WTC11 (cell line): ENCODE results near the gene CCDC149. TPM values are rescaled to one million over a fixed set of nuclear protein-coding genes. Genes with fewer than 3 reads are reported as not detected.

Experiments used
- ATAC-seq: fragments of 200-7000 bp; cut with Tn5 transposase; 2 replicates; pipeline ENCODE4 v1.10.0; 2021; ENCODE audit warnings: mild to moderate bottlenecking, moderate library complexity
- CTCF ChIA-PET: fragments of 300-600 bp; sonication (Branson Sonifier 250); formaldehyde crosslinking; loops from one replicate; lab custom pipeline; 2021; ENCODE audit warnings: antibody characterized with exemption; lab: Charles Lee
- POLR2A ChIA-PET: fragments of 350-600 bp; sonication (Branson Sonifier 250); formaldehyde crosslinking; loops from one replicate; lab custom pipeline; 2021; ENCODE audit warnings: antibody characterized with exemption; lab: Charles Lee
- DNase-seq: peaks from one replicate; pipeline ENCODE4 v3.0.0; 2021; ENCODE audit warnings: low spot score
- H3K27ac Mint-ChIP-seq: 2 replicates; pipeline ENCODE4 v1.8.0; 2021; ENCODE audit warnings: mixed read lengths
- H3K27me3 Mint-ChIP-seq: 2 replicates; pipeline ENCODE4 v1.8.0; 2021; ENCODE audit warnings: low read depth, mild to moderate bottlenecking, moderate library complexity, mixed read lengths
- H3K36me3 Mint-ChIP-seq: 2 replicates; pipeline ENCODE4 v1.8.0; 2021; ENCODE audit warnings: mixed read lengths
- H3K4me1 Mint-ChIP-seq: 2 replicates; pipeline ENCODE4 v1.8.0; 2022; ENCODE audit warnings: mixed read lengths
- H3K4me3 Mint-ChIP-seq: 2 replicates; pipeline ENCODE4 v1.8.0; 2021; ENCODE audit warnings: mild to moderate bottlenecking, moderate library complexity, mixed read lengths
- H3K9me3 Mint-ChIP-seq: 2 replicates; pipeline ENCODE4 v1.8.0; 2021; ENCODE audit warnings: mixed read lengths
- ATF1 ChIP-seq: sonication (generic); formaldehyde crosslinking; IDR thresholded peaks from 2 replicates; pipeline ENCODE4 v1.8.1; 2023; ENCODE audit warnings: mild to moderate bottlenecking, moderate library complexity, missing genetic modification reagents
- EMX1 ChIP-seq: fragments of 250-450 bp; sonication (Bioruptor Pico); IDR thresholded peaks from 2 replicates; pipeline ENCODE4 v1.8.0; 2021; ENCODE audit warnings: mild to moderate bottlenecking
- FOXP1 ChIP-seq: sonication (generic); formaldehyde crosslinking; IDR thresholded peaks from 2 replicates; pipeline ENCODE4 v1.8.0; 2022; ENCODE audit warnings: missing genetic modification reagents, mild to moderate bottlenecking, moderate library complexity, borderline replicate concordance
- JAZF1 ChIP-seq: fragments of 250-450 bp; sonication (Bioruptor Pico); IDR thresholded peaks from 2 replicates; pipeline ENCODE4 v1.9.0; 2021; ENCODE audit warnings: moderate library complexity, mild to moderate bottlenecking, inconsistent platforms
- RELA ChIP-seq: sonication (generic); formaldehyde crosslinking; IDR thresholded peaks from 2 replicates; pipeline ENCODE4 v1.8.1; 2022; ENCODE audit warnings: missing genetic modification reagents, mild to moderate bottlenecking, borderline replicate concordance
- TP53 ChIP-seq: sonication (generic); formaldehyde crosslinking; IDR thresholded peaks from 2 replicates; pipeline ENCODE4 v1.8.1; 2023; ENCODE audit warnings: mild to moderate bottlenecking, missing genetic modification reagents
- ZBTB21 ChIP-seq: sonication (generic); formaldehyde crosslinking; IDR thresholded peaks from 2 replicates; pipeline ENCODE4 v1.8.1; 2023; ENCODE audit warnings: mild to moderate bottlenecking, missing genetic modification reagents, borderline replicate concordance
- total RNA-seq: library from RNA; stranded (reverse); gene quantifications from 3 replicates; pipeline ENCODE4 v1.2.3, GENCODE V29; 2021
- TF ChIP-seq, protein P1 (sequence below): sonication (generic); formaldehyde crosslinking; IDR thresholded peaks from 2 replicates; pipeline ENCODE4 v1.8.0; 2023; ENCODE audit warnings: missing genetic modification reagents, mild to moderate bottlenecking, borderline replicate concordance
- TF ChIP-seq, protein P2 (sequence below): fragments of 250-450 bp; sonication (Bioruptor Pico); IDR thresholded peaks from 2 replicates; pipeline ENCODE4 v1.9.0; 2021; ENCODE audit warnings: mild to moderate bottlenecking, borderline replicate concordance
- TF ChIP-seq, protein P3 (sequence below): sonication (generic); formaldehyde crosslinking; IDR thresholded peaks from 2 replicates; pipeline ENCODE4 v1.8.1; 2022; ENCODE audit warnings: mild to moderate bottlenecking, moderate library complexity, missing genetic modification reagents
- TF ChIP-seq, protein P4 (sequence below): sonication (generic); formaldehyde crosslinking; IDR thresholded peaks from 2 replicates; pipeline ENCODE4 v1.8.0; 2023; ENCODE audit warnings: missing genetic modification reagents
- TF ChIP-seq, protein P5 (sequence below): sonication (generic); formaldehyde crosslinking; conservative IDR thresholded peaks from 2 replicates; pipeline ENCODE4 v1.8.1; 2022; ENCODE audit warnings: mild to moderate bottlenecking, missing genetic modification reagents
- TF ChIP-seq, protein P6 (sequence below): sonication (generic); formaldehyde crosslinking; IDR thresholded peaks from 2 replicates; pipeline ENCODE4 v1.8.1; 2023; ENCODE audit warnings: mild to moderate bottlenecking, missing genetic modification reagents, moderate library complexity
- TF ChIP-seq, protein P7 (sequence below): sonication (generic); formaldehyde crosslinking; IDR thresholded peaks from 2 replicates; pipeline ENCODE4 v1.8.1; 2023; ENCODE audit warnings: mild to moderate bottlenecking, missing genetic modification reagents

Gene CCDC149
- total RNA-seq, 1 experiment from 2014 or later = 3.9 TPM

DNA sequence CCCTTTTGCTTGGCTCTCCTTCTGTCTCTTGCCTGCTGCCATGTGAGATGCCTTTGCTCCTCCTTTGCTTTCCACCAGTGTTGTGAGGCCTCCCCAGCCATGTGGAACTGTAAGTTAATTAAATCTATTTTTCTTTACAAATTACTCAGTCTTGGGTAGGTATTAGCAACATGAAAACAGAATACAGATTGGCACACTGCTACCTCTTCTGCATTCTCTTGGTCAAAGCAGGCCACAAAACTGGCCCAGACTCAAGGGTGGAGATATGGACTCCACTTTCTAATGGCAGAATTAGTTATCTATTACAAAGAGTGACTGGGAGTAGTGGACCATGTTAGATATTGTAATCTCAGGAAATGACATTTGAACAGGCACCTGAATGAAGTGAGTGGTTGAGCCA is 21.5 kb upstream of the CCDC149 start:
- H3K27ac Mint-ChIP-seq = no peak overlapping the region
- TF ChIP-seq, protein P1, sequence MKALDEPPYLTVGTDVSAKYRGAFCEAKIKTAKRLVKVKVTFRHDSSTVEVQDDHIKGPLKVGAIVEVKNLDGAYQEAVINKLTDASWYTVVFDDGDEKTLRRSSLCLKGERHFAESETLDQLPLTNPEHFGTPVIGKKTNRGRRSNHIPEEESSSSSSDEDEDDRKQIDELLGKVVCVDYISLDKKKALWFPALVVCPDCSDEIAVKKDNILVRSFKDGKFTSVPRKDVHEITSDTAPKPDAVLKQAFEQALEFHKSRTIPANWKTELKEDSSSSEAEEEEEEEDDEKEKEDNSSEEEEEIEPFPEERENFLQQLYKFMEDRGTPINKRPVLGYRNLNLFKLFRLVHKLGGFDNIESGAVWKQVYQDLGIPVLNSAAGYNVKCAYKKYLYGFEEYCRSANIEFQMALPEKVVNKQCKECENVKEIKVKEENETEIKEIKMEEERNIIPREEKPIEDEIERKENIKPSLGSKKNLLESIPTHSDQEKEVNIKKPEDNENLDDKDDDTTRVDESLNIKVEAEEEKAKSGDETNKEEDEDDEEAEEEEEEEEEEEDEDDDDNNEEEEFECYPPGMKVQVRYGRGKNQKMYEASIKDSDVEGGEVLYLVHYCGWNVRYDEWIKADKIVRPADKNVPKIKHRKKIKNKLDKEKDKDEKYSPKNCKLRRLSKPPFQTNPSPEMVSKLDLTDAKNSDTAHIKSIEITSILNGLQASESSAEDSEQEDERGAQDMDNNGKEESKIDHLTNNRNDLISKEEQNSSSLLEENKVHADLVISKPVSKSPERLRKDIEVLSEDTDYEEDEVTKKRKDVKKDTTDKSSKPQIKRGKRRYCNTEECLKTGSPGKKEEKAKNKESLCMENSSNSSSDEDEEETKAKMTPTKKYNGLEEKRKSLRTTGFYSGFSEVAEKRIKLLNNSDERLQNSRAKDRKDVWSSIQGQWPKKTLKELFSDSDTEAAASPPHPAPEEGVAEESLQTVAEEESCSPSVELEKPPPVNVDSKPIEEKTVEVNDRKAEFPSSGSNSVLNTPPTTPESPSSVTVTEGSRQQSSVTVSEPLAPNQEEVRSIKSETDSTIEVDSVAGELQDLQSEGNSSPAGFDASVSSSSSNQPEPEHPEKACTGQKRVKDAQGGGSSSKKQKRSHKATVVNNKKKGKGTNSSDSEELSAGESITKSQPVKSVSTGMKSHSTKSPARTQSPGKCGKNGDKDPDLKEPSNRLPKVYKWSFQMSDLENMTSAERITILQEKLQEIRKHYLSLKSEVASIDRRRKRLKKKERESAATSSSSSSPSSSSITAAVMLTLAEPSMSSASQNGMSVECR (CRISPR knock-in tag) = no peak
- TF ChIP-seq TP53 (CRISPR knock-in tag) = no peak
- no peak overlapping the region for H3K4me3 Mint-ChIP-seq
- peaks cover 52% of the 10 kb centered on the region for H3K36me3 Mint-ChIP-seq
- H3K9me3 Mint-ChIP-seq = peaks cover 66% of the 10 kb centered on the region
- ChIA-PET CTCF (no interaction called here), POLR2A (no interaction called here)
- no peaks in the 10 kb centered on the region for H3K4me1 Mint-ChIP-seq
- peaks cover 19% of the 10 kb centered on the region for H3K27me3 Mint-ChIP-seq
- DNase-seq (no peak), ATAC-seq (no peak)

DNA sequence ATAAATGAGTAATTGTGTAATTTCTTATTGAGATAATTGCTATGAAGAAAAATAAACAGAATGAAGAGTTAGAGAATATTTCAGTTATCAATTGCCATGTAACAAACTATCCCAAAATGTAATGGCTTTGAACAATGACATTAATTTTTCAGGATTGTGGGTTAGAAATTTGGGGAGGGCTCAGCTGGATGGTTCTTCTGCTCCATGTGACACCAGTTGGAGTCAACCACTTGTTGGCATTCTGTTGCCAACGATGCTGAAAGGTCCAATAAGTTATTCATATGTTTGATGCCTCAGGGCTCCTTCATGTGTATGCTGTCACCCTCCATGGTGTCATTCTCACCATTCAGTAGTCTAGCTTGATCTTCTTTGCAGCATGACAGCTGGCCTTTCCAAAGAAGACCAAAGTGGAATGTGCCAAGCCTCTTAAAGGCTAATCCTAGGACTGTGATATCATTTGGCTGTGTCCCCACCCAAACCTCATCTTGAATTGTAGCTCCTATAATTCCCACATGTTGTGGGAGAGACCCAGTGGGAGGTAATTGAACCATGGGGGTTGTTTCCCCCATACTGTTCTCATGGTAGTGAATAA is 20.9 kb upstream of the CCDC149 start:
- peaks cover 18% of the 10 kb centered on the region for H3K27me3 Mint-ChIP-seq
- no peaks in the 10 kb centered on the region for H3K4me1 Mint-ChIP-seq
- H3K4me3 Mint-ChIP-seq = no peak overlapping the region
- DNase-seq = no peak
- H3K27ac Mint-ChIP-seq = no peak overlapping the region
- POLR2A ChIA-PET = no interaction called here
- no peak for ATAC-seq
- H3K9me3 Mint-ChIP-seq = peaks cover 61% of the 10 kb centered on the region
- CTCF ChIA-PET = no interaction called here
- peaks cover 47% of the 10 kb centered on the region for H3K36me3 Mint-ChIP-seq
- TF ChIP-seq ATF1 (CRISPR knock-in tag) (no peak), JAZF1 (CRISPR knock-in tag) (no peak), EMX1 (CRISPR knock-in tag) (no peak), RELA (CRISPR knock-in tag) (no peak), ZBTB21 (no peak), FOXP1 (CRISPR knock-in tag) (no peak)
- TF ChIP-seq, protein P2, sequence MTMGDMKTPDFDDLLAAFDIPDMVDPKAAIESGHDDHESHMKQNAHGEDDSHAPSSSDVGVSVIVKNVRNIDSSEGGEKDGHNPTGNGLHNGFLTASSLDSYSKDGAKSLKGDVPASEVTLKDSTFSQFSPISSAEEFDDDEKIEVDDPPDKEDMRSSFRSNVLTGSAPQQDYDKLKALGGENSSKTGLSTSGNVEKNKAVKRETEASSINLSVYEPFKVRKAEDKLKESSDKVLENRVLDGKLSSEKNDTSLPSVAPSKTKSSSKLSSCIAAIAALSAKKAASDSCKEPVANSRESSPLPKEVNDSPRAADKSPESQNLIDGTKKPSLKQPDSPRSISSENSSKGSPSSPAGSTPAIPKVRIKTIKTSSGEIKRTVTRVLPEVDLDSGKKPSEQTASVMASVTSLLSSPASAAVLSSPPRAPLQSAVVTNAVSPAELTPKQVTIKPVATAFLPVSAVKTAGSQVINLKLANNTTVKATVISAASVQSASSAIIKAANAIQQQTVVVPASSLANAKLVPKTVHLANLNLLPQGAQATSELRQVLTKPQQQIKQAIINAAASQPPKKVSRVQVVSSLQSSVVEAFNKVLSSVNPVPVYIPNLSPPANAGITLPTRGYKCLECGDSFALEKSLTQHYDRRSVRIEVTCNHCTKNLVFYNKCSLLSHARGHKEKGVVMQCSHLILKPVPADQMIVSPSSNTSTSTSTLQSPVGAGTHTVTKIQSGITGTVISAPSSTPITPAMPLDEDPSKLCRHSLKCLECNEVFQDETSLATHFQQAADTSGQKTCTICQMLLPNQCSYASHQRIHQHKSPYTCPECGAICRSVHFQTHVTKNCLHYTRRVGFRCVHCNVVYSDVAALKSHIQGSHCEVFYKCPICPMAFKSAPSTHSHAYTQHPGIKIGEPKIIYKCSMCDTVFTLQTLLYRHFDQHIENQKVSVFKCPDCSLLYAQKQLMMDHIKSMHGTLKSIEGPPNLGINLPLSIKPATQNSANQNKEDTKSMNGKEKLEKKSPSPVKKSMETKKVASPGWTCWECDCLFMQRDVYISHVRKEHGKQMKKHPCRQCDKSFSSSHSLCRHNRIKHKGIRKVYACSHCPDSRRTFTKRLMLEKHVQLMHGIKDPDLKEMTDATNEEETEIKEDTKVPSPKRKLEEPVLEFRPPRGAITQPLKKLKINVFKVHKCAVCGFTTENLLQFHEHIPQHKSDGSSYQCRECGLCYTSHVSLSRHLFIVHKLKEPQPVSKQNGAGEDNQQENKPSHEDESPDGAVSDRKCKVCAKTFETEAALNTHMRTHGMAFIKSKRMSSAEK (CRISPR knock-in tag) = no peak
- TF ChIP-seq, protein P3, sequence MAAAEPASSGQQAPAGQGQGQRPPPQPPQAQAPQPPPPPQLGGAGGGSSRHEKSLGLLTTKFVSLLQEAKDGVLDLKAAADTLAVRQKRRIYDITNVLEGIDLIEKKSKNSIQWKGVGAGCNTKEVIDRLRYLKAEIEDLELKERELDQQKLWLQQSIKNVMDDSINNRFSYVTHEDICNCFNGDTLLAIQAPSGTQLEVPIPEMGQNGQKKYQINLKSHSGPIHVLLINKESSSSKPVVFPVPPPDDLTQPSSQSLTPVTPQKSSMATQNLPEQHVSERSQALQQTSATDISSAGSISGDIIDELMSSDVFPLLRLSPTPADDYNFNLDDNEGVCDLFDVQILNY (CRISPR knock-in tag) = no peak
- TF ChIP-seq, protein P4, sequence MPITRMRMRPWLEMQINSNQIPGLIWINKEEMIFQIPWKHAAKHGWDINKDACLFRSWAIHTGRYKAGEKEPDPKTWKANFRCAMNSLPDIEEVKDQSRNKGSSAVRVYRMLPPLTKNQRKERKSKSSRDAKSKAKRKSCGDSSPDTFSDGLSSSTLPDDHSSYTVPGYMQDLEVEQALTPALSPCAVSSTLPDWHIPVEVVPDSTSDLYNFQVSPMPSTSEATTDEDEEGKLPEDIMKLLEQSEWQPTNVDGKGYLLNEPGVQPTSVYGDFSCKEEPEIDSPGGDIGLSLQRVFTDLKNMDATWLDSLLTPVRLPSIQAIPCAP (CRISPR knock-in tag) = no peak
- TF ChIP-seq, protein P5, sequence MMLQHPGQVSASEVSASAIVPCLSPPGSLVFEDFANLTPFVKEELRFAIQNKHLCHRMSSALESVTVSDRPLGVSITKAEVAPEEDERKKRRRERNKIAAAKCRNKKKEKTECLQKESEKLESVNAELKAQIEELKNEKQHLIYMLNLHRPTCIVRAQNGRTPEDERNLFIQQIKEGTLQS (CRISPR knock-in tag) = no peak
- TF ChIP-seq, protein P1 (CRISPR knock-in tag) = no peak
- TF ChIP-seq, protein P6, sequence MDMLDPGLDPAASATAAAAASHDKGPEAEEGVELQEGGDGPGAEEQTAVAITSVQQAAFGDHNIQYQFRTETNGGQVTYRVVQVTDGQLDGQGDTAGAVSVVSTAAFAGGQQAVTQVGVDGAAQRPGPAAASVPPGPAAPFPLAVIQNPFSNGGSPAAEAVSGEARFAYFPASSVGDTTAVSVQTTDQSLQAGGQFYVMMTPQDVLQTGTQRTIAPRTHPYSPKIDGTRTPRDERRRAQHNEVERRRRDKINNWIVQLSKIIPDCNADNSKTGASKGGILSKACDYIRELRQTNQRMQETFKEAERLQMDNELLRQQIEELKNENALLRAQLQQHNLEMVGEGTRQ (CRISPR knock-in tag) = no peak
- TF ChIP-seq, protein P7, sequence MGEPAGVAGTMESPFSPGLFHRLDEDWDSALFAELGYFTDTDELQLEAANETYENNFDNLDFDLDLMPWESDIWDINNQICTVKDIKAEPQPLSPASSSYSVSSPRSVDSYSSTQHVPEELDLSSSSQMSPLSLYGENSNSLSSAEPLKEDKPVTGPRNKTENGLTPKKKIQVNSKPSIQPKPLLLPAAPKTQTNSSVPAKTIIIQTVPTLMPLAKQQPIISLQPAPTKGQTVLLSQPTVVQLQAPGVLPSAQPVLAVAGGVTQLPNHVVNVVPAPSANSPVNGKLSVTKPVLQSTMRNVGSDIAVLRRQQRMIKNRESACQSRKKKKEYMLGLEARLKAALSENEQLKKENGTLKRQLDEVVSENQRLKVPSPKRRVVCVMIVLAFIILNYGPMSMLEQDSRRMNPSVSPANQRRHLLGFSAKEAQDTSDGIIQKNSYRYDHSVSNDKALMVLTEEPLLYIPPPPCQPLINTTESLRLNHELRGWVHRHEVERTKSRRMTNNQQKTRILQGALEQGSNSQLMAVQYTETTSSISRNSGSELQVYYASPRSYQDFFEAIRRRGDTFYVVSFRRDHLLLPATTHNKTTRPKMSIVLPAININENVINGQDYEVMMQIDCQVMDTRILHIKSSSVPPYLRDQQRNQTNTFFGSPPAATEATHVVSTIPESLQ (CRISPR knock-in tag) = no peak
